ENCODE results near the gene GLO1. TPM values are rescaled to one million over a fixed set of nuclear protein-coding genes. Genes with fewer than 3 reads are reported as not detected.
A peak's percentile ranks its signal among the peaks of the same experiment; 100 is the strongest.

Gene GLO1
- total and polyA plus RNA-seq, 2 donors (not counting 1 experiment from before 2014, with no cell fraction given), result 18.5 to 31.6 TPM

GRCh38 chr6:38714239-38715015, 11.5 kb upstream of the GLO1 start:
- intact Hi-C loops (cut with micrococcal nuclease), result no loop called here
- no peak overlapping the region for H3K27ac Mint-ChIP-seq

More at GRCh38 chr6:38714239-38715015, 11.5 kb upstream of the GLO1 start:
- H3K9ac ChIP-seq (ENCODE audit: low read length), result peak overlapping the region; percentile 63
- peak; percentile 30 for DNase-seq
- POLR2A ChIA-PET, result no interaction called here
- H3K4me1 ChIP-seq (ENCODE audit: control insufficient read depth in 2 of 2, insufficient read depth in 2 of 2, low read length in 2 of 2), result peaks cover 11 to 13% of the 10 kb centered on the region in 2 donors
- peak overlapping the region; percentile 88 for H3K4me2 ChIP-seq (replicated peaks; ENCODE audit: low read depth, low read length, poor library complexity, severe bottlenecking)
- no peaks in the 10 kb centered on the region for H3K36me3 ChIP-seq (replicated peaks in 1 of 2; ENCODE audit: control extremely low read depth in 1 of 2, control insufficient read depth in 1 of 2, extremely low read depth in 1 of 2, insufficient read depth in 2 of 2, low read length in 1 of 2)
- peak overlapping the region; percentile 80 for H2AFZ ChIP-seq (ENCODE audit: insufficient read depth, low read depth, low read length, poor library complexity, severe bottlenecking)
- peak overlapping the region; percentile 34 to 70 (median 40) for H3K4me3 ChIP-seq (ENCODE audit: control extremely low read depth in 1 of 5, extremely low read depth in 1 of 5, insufficient read depth in 1 of 5, low read depth in 2 of 5, low read length in 4 of 5)
- no peaks in the 10 kb centered on the region for H4K20me1 ChIP-seq (ENCODE audit: control insufficient read depth, insufficient read depth, low read length, poor library complexity, severe bottlenecking)
- no peaks in the 10 kb centered on the region for H3K79me2 ChIP-seq (ENCODE audit: control insufficient read depth, insufficient read depth, low read length)
- Mint-ChIP-seq H3K4me3 (peak overlapping the region; percentile 77), H3K27me3 (peaks cover 52% of the 10 kb centered on the region), H3K9me3 (ENCODE audit: insufficient read depth) (peaks cover 2% of the 10 kb centered on the region), H3K4me1 (peaks cover 7% of the 10 kb centered on the region)
- no CpG with 5 or more reads among the region's 4 CpGs for WGBS (ENCODE audit: insufficient coverage)
- CTCF ChIA-PET, result no interaction called here
- peak; percentile 56 for ATAC-seq (ENCODE audit: low read depth)
- TF ChIP-seq CTCF (IDR thresholded peaks at IDR 0.05) (no peak), EZH2 (IDR thresholded peaks at IDR 0.05; ENCODE audit: borderline replicate concordance, insufficient read depth, low read depth, low read length, poor library complexity, severe bottlenecking) (no peak)
- peaks cover 0 to 16% (median under 1%) of the 10 kb centered on the region in 3 donors for H3K9me3 ChIP-seq (ENCODE audit: control extremely low read depth in 1 of 3, control insufficient read depth in 2 of 3, insufficient read depth in 1 of 3, low read length in 2 of 3)
- H3K27me3 ChIP-seq (replicated peaks in 1 of 4; ENCODE audit: control extremely low read depth in 1 of 4, control insufficient read depth in 3 of 4, insufficient read depth in 4 of 4, low read length in 3 of 4), result peaks cover 0 to 42% (median 22%) of the 10 kb centered on the region in 4 experiments
- no peak overlapping the region for H3K27ac ChIP-seq (ENCODE audit: low read length in 2 of 2)

Measured in B cell (primary cell).